NCI-H1694 treated with DMSO at 0.1 percent for 48 hours (cell line): ENCODE measurements around the gene HCN2.

Experiments
- DNase-seq: peaks from one replicate; lab custom pipeline; 2025; lab: John Stamatoyannopoulos, UW

Gene HCN2

DNA sequence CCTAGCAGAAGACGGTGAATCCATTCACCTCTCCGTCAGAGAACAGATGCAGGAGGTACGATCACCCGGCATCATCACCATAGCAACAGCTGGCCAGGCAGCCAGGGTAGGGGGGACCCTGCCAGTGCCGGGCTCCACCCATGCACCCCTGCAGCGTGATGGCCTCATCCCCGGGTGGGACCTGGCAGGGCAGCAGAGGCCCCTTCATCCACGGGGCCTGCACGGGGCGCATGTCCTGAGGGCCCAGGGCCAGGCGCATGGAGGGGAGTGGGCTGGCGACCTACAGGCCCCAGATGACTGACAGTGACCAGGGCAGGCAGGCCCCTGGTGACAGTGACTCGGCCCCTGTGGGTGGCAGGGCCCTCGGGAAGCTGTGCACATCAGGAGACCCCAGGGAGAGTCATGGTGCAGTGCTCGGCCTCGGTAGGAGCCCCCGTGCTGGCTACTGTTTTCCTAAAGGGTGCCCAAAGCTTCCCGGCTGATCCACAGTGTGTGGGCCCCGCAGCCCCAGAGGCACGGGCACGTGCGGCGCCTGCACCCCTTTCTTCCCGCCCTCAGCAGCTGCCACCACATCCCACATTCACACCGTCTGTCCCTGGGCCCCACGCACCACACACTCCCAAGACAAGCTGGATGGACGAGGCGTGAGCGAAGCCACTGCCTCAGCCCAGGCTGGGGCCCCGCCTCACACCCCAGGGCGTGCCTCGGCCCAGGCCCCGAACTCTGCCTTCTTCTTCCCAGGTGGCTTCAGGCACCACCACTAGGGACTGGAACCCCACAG, 68.6 kb downstream of the HCN2 start:
- DNase-seq = no peak

DNA sequence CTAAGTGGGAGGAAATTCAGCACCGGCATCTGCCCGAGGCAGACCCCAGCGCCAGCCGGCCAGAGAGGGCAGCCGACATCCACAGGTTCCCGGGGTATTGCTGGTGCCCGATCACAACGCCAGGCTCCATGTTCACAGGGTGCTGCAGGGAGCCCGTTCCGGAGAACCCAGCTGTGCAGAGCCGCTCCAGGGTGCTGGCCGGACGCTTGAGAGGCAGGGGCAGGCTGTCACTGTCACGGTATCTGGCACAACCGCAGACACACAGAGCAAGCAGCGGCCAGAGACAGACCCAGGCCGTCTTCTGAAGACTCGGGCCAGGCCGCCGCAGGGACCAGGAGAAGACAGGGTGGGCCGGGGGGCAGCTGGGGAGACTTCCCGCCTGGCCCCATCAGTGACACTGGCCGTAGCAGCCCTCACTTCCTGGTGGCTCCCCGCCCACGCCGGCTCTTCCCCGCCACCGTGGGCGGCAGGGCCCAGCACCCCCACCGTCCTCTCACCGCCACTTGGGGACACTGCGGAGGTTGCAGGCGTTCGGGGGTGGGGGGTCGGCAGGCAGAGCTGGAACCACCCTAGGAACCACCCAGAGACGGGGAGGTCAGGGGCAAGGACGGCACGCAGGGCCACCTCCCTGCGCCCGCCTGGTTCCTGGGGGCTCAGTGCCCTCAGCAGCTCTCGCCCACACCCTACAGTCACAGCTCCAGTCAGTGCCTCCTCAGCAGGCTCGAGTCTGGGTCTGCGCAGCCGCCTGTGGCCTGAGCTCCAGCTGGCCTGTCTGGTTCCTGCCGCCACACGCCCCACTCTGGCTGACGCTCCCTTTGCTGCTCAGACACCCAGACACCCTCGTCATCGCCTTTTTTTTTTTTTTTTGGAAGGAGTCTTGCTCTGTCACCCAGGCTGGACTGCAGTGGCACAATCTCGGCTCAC, 69.5 kb downstream of the HCN2 start:
- DNase-seq = no peak

DNA sequence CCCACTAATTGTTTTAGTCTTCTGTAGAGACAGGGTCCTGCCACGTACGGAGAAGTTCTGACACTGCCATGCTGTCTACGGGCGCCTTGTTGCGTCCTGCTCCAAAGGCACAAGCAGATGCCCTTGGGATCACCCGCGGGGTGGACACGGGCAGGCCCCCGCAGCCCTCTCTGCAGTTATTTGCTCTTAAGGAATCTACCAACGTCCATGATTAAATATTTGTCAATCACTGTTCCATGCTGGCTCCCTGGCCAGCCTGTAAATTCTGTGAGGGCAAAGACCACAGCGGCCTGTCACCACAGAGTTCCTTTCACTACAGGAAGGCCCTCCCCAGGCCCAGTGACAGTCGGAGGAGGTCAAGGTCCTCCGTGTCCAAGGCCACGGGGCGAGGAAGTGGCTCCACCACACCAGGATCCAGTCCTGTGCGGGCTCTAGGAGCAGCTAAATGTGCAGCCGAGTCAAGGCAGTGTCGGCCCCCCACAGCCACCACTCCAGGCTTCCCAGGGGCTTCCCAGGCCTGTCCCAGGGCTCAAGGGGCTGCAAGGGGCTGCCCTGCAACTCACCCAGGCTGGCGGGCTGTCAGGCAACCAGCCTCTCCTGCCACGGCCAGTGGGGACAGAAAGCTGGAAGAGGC, 71.2 kb downstream of the HCN2 start:
- no peak for DNase-seq

DNA sequence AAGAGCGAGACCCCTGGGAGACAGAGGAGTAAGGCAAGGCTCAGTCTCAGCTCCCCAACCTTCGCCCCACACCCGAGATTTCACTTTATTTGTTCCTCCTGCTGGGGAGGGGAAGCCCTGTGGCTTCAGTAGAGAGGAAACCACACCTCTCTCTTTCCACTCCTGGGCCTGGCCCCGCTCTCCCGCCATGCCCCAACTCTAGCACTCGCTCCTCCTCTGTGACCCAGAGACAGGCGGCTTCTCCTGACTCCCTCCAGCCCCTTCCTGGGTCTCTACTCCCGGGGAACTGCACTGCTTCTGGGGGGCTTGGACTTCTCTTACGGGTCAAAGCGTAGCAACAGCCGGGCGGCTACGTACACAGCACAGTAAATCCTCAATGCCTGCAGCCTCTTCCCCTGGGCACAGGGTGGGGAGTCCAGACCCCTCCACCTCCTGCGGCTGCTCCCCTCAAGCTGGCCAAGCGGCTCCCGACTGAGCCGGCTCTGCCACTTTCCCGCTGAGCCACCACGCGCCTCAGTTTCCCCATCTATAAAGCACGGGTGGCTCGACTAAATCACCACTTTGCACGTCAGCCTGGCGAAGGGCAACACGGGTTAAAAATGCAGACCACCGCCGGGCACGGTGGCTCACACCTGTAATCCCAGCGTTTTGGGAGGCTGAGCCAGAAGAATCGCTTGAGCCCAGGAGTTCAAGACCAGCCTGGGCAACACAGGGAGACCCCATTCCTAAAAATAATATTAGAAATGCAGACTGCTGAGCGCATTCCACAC, 71.9 kb downstream of the HCN2 start:
- no peak for DNase-seq

DNA sequence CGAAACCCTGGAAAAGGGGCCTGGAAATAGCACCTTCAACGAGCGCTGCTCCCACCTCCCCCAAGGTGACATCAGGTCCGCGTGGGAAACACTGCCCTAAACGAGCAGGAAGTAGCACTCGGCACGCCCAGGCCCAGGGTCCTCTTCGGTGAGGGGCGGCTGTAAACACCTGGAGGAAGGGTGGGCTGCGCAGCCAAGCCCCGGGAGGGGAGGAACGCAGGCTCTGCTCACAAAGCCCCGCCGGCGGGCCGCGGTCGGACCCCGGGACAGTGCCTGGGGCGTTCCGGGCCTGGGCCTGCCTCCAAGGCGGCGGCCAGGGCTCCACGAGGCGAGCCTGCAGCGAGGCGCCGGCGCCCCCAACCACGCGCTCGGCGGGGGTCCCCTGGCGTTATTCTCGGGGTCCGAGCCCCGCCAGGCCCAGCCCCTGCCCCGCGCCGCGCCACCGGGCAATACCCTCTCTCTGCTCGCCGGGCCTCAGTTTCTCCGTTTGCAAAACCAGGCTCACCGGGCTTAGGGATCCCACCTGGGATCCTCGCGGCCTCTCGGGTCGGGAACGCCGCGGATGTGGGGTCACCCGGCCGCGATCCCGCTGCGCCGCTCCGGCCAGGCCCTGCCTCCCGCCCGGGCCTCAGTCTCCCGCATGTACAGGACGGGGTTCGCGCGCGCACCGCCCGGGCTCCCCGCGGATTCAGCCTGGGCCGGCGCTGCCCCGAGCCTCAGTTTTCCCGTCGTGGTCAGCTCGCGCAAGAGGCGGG, 72.7 kb downstream of the HCN2 start:
- DNase-seq = no peak

DNA sequence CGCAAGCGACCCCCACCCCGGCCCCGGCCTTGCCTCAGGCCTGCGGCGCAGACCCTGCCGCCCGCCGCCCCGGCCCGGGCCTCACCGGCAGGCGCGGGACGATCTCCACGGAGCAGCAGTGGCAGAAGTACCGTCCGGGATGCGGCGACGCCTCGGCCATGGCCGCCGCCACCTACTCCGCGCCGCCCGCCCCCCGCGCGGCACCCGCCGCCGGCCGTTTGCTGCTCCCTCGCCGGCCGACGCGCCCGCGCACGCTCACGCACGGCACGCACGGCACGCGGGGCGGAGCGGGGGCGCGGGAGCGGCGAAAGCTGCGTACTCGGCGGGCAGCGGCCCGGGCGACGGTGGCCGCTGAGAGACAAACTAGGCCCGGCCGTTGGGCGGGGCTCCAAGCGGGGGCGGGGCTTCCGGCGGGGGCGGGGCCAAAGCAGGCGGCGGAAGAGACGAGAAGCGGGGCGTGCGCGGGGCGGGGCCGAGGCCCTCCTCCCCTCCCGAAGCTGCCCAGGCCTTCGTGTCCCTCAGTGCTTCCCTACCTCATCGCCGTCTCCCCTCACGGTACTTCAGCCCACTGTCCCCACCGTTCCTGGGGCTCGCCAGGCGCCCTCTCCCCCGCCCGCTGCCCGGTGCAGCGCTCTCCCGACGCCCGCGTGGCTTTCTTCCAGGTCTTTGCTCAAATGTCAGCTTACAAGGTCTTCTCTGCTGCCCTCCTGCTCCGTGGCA, 73.4 kb downstream of the HCN2 start, which contains the start of gene RNF126:
Gene RNF126 (minus strand): TSS at position 253 of the 720 bp plus-strand sequence. CDS start 93 bp downstream, at position 160.
- DNase-seq = peak; percentile 60

DNA sequence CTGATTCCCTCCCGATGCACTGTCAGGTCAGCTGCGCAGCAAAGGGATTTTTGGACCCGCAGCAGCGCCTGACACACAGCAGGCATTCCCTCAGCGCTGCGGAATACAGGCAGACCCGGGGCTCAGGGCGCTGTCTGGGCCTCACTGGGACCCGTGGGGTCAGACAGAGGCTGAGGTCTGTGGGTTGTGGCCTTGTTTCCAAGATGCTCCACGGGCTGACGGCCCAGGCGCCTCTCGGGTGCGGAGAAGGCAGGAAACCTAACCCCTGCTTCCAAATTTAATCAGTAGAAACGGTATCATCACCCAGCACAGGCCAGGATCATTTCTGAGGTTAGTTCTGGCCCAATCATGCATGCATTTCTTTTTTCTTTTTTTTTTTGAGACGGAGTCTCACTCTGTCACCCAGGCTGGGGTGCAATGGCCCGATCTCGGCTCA, 74.0 kb downstream of the HCN2 start:
- DNase-seq = no peak

DNA sequence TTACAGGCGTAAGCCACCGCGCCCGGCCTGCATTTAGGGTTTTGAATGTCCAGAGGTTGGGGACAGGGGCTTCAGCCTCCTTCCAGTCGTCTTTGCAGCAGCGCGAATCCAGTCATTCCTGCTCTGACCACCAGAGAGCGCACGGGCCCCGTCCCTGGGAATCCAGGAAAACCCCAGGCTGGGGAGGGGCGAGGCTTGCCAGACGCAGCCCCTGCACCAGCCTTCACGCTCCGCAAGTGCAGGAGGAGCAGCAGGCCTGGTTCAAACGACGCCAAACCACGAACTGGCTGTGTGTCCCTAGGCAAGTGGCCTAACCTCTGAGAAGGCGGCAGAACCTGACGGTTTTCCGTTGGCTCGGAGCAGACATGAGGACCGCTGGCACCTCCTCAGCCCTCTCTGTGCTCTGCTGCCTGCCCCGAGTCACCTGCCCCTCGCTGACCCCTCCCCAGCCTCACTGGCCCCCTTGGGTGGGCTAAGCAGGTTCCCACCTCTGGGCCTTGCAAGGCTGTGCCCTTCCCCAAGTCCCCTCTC, 75.3 kb downstream of the HCN2 start:
- peak; percentile 57 for DNase-seq
